ENCODE results near the gene DUOX1. TPM values are rescaled to one million over a fixed set of nuclear protein-coding genes. Genes with fewer than 3 reads are reported as not detected.

Gene DUOX1
- total and polyA plus RNA-seq, 2 donors (not counting 3 experiments of a cell fraction or from before 2014, with no cell fraction given) = not detected

DNA sequence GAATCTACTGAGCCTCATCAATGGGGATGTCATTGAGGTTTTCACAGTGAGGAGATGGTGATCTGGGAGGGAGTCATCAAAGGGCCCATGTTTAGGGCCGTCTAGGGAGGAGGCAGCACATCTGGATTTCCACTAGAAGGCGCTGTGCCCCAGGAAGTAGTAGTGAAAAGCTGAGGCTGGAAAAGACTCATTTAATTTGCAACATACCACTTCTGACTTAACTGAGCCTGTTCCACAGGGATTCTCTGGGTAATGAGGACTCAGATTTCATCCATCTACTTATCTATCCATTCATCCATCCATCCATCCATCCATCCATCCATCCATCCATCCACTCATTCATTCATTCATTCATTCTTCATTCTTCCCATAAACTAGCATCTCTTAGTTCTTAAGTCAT, 75.4 kb downstream of the DUOX1 start:
- FAIRE-seq = peak; percentile 26
- ChIA-PET CTCF (interaction anchor here (0.6 to 8.9 kb wide), 29 partner anchors 8 to 409 kb away, joined by 3 to 98 read pairs (median 4); partner anchors contain the start of genes DUOX1, GATM and SHF), POLR2A (no interaction called here)
- Histone ChIP-seq H3K9me3 (replicated peaks; ENCODE audit: control insufficient read depth, insufficient read depth, low read length) (no peaks in the 10 kb centered on the region), H4K20me1 (replicated peaks; ENCODE audit: control insufficient read depth, extremely low read depth, insufficient read depth, low read length) (no peaks in the 10 kb centered on the region), H3K27ac (ENCODE audit: insufficient read depth, low read depth, low read length) (no peak overlapping the region), H3K79me2 (ENCODE audit: control insufficient read depth, insufficient read depth, low read length) (no peaks in the 10 kb centered on the region), H3K4me2 (ENCODE audit: insufficient read depth, low read length) (no peak overlapping the region), H3K4me1 (ENCODE audit: control insufficient read depth, extremely low read depth, insufficient read depth, low read length) (peaks cover 3% of the 10 kb centered on the region), H3K9me1 (replicated peaks; ENCODE audit: control insufficient read depth, extremely low read depth, insufficient read depth, low read length) (no peaks in the 10 kb centered on the region), H3K9ac (replicated peaks; ENCODE audit: extremely low read depth, insufficient read depth, low read length) (no peak overlapping the region), H3K36me3 (ENCODE audit: control insufficient read depth in 2 of 2, extremely low read depth in 1 of 2, insufficient read depth in 2 of 2, low read length in 2 of 2) (no peaks in the 10 kb centered on the region), H2AFZ (ENCODE audit: low read depth, low read length) (no peak overlapping the region), H3K27me3 (ENCODE audit: control insufficient read depth in 2 of 2, insufficient read depth in 2 of 2, low read length in 2 of 2) (peaks cover 9 to 12% of the 10 kb centered on the region in 2 experiments), H3K4me3 (replicated peaks in 1 of 3; ENCODE audit: insufficient read depth in 1 of 3, low read depth in 1 of 3, low read length in 3 of 3) (no peak overlapping the region)
- intact Hi-C loops (cut with micrococcal nuclease) (loop anchor here (1.0 to 10.0 kb wide), 5 partner anchors 42 to 410 kb away; no protein-coding TSS in a partner anchor), dilution Hi-C loops (cut with MboI; ENCODE audit: extremely low pct_ligation_motif_present, low sequenced_read_pairs) (no loop called here)
- TF ChIP-seq JUN (IDR thresholded peaks at IDR 0.05; ENCODE audit: borderline replicate concordance, insufficient read depth, insufficient read length, low read depth) = no peak
- TF ChIP-seq, protein P1, sequence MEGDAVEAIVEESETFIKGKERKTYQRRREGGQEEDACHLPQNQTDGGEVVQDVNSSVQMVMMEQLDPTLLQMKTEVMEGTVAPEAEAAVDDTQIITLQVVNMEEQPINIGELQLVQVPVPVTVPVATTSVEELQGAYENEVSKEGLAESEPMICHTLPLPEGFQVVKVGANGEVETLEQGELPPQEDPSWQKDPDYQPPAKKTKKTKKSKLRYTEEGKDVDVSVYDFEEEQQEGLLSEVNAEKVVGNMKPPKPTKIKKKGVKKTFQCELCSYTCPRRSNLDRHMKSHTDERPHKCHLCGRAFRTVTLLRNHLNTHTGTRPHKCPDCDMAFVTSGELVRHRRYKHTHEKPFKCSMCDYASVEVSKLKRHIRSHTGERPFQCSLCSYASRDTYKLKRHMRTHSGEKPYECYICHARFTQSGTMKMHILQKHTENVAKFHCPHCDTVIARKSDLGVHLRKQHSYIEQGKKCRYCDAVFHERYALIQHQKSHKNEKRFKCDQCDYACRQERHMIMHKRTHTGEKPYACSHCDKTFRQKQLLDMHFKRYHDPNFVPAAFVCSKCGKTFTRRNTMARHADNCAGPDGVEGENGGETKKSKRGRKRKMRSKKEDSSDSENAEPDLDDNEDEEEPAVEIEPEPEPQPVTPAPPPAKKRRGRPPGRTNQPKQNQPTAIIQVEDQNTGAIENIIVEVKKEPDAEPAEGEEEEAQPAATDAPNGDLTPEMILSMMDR (IDR thresholded peaks at IDR 0.05; ENCODE audit: extremely low read depth in 1 of 2, insufficient read depth in 1 of 2, low read depth in 1 of 2, low read length in 2 of 2) = peak; percentile 73 to 88
- BruUV-seq (replicated peaks) = no TSS peak
- DNase-seq (ENCODE audit: low read depth, low spot score) = peak; percentile 33

DNA sequence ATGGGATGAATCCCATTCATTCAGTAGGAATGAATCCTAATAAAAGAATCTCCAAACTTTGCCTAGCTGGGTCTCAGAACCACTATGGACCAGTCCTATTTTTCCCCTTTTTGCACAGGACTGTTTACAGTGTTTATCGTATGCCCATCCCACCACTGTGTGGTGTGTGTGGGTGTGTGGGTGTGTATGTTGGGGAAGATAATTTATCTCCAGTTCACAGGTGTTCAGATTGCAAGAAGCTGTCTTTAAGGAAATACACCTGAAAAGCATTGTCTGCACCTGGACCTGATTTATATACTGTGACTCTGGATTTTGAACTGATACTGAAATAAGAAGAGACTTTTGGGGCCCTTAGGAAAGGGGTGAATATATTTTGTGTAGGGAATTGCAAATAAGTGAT, 82.7 kb downstream of the DUOX1 start:
- Histone ChIP-seq H3K36me3 (ENCODE audit: control insufficient read depth in 2 of 2, extremely low read depth in 1 of 2, insufficient read depth in 2 of 2, low read length in 2 of 2) (no peaks in the 10 kb centered on the region), H3K9me1 (replicated peaks; ENCODE audit: control insufficient read depth, extremely low read depth, insufficient read depth, low read length) (no peaks in the 10 kb centered on the region), H3K27me3 (ENCODE audit: control insufficient read depth in 2 of 2, insufficient read depth in 2 of 2, low read length in 2 of 2) (peaks cover 2 to 6% of the 10 kb centered on the region in 2 experiments), H3K79me2 (ENCODE audit: control insufficient read depth, insufficient read depth, low read length) (no peaks in the 10 kb centered on the region), H3K4me1 (ENCODE audit: control insufficient read depth, extremely low read depth, insufficient read depth, low read length) (no peaks in the 10 kb centered on the region), H3K9ac (replicated peaks; ENCODE audit: extremely low read depth, insufficient read depth, low read length) (no peak overlapping the region), H3K9me3 (replicated peaks; ENCODE audit: control insufficient read depth, insufficient read depth, low read length) (no peaks in the 10 kb centered on the region), H3K4me2 (ENCODE audit: insufficient read depth, low read length) (no peak overlapping the region), H3K4me3 (replicated peaks in 1 of 3; ENCODE audit: insufficient read depth in 1 of 3, low read depth in 1 of 3, low read length in 3 of 3) (no peak overlapping the region), H4K20me1 (replicated peaks; ENCODE audit: control insufficient read depth, extremely low read depth, insufficient read depth, low read length) (no peaks in the 10 kb centered on the region), H3K27ac (ENCODE audit: insufficient read depth, low read depth, low read length) (no peak overlapping the region), H2AFZ (ENCODE audit: low read depth, low read length) (no peak overlapping the region)
- ChIA-PET CTCF (interaction anchor here (1.4 to 1.5 kb wide), 2 partner anchors 8 kb away, joined by 4 read pairs; no protein-coding TSS in a partner anchor), POLR2A (no interaction called here)
- BruUV-seq (replicated peaks) = no TSS peak
- dilution Hi-C loops (cut with MboI; ENCODE audit: extremely low pct_ligation_motif_present, low sequenced_read_pairs) = no loop called here
- intact Hi-C loops (cut with micrococcal nuclease) = no loop called here
- DNase-seq (ENCODE audit: low read depth, low spot score) (no peak), FAIRE-seq (no peak)
- TF ChIP-seq GATA2 (IDR thresholded peaks at IDR 0.05; ENCODE audit: insufficient read depth, insufficient read length, low read depth, low read length) (no peak), POLR2A (IDR thresholded peaks at IDR 0.05; ENCODE audit: low read depth, low read length) (no peak), EZH2 (IDR thresholded peaks at IDR 0.05; ENCODE audit: borderline replicate concordance, low read depth, low read length, severe bottlenecking) (no peak), JUN (IDR thresholded peaks at IDR 0.05; ENCODE audit: borderline replicate concordance, insufficient read depth, insufficient read length, low read depth) (no peak), FOS (IDR thresholded peaks at IDR 0.05; ENCODE audit: borderline replicate concordance, insufficient read depth, low read length) (no peak), POLR2AphosphoS5 (IDR thresholded peaks at IDR 0.05; ENCODE audit: insufficient read depth, low read depth, low read length) (no peak), MYC (IDR thresholded peaks at IDR 0.05; ENCODE audit: low read depth, low read length) (no peak)
- TF ChIP-seq, protein P2, sequence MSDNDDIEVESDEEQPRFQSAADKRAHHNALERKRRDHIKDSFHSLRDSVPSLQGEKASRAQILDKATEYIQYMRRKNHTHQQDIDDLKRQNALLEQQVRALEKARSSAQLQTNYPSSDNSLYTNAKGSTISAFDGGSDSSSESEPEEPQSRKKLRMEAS (IDR thresholded peaks at IDR 0.05; ENCODE audit: insufficient read depth, insufficient read length) = no peak
- TF ChIP-seq, protein P1 (IDR thresholded peaks at IDR 0.05; ENCODE audit: extremely low read depth in 1 of 2, insufficient read depth in 1 of 2, low read depth in 1 of 2, low read length in 2 of 2) = no peak
